ENCODE data around the gene RASGEF1B.
"Not testable (repeated sequence)": the region's sequence is repeated elsewhere in the genome, so short reads cannot be mapped to it uniquely, and the experiment has no call there.

The RASGEF1B gene

GRCh38 chr4:81432825-81433224 is 38.9 kb downstream of the RASGEF1B start:
- DNase-seq (ENCODE audit: low read depth, low spot score), result no peak

GRCh38 chr4:81431971-81432370 is 39.7 kb downstream of the RASGEF1B start:
- no peak for DNase-seq (ENCODE audit: low read depth, low spot score)

GRCh38 chr4:81429607-81430006 is 42.1 kb downstream of the RASGEF1B start:
- DNase-seq (ENCODE audit: low read depth, low spot score), result no peak

GRCh38 chr4:81429031-81429430 is 42.7 kb downstream of the RASGEF1B start:
- DNase-seq (ENCODE audit: low read depth, low spot score), result no peak

GRCh38 chr4:81428002-81428401 is 43.7 kb downstream of the RASGEF1B start:
- no peak for DNase-seq (ENCODE audit: low read depth, low spot score)

- DNase-seq (ENCODE audit: low read depth, low spot score), result no peak
Measured at GRCh38 chr4:81427344-81427821, 44.3 kb downstream of the RASGEF1B start.

GRCh38 chr4:81426770-81427289 is 44.9 kb downstream of the RASGEF1B start:
- DNase-seq (ENCODE audit: low read depth, low spot score), result no peak

- no peak for DNase-seq (ENCODE audit: low read depth, low spot score)
Measured at GRCh38 chr4:81424816-81425755, 46.6 kb downstream of the RASGEF1B start.

- no peak for DNase-seq (ENCODE audit: low read depth, low spot score)
Measured at GRCh38 chr4:81424336-81424735, 47.4 kb downstream of the RASGEF1B start.

GRCh38 chr4:81422595-81422994 is 49.1 kb downstream of the RASGEF1B start:
- no peak for DNase-seq (ENCODE audit: low read depth, low spot score)

GRCh38 chr4:81421346-81422218 is 50.1 kb downstream of the RASGEF1B start:
- no peak for DNase-seq (ENCODE audit: low read depth, low spot score)

GRCh38 chr4:81418572-81418971 is 53.1 kb downstream of the RASGEF1B start:
- no peak for DNase-seq (ENCODE audit: low read depth, low spot score)

GRCh38 chr4:81412946-81413495 is 58.7 kb downstream of the RASGEF1B start:
- no peak for DNase-seq (ENCODE audit: low read depth, low spot score)

GRCh38 chr4:81410680-81411079 is 61.0 kb downstream of the RASGEF1B start:
- no peak for DNase-seq (ENCODE audit: low read depth, low spot score)

- no peak for DNase-seq (ENCODE audit: low read depth, low spot score)
Measured at GRCh38 chr4:81409836-81410235, 61.9 kb downstream of the RASGEF1B start.

GRCh38 chr4:81408341-81408740 is 63.4 kb downstream of the RASGEF1B start:
- DNase-seq (ENCODE audit: low read depth, low spot score), result no peak

GRCh38 chr4:81407726-81408125 is 64.0 kb downstream of the RASGEF1B start:
- no peak for DNase-seq (ENCODE audit: low read depth, low spot score)

- DNase-seq (ENCODE audit: low read depth, low spot score), result not testable (repeated sequence)
Measured at GRCh38 chr4:81406481-81406880, 65.2 kb downstream of the RASGEF1B start.

- DNase-seq (ENCODE audit: low read depth, low spot score), result peak; percentile 57
Measured at GRCh38 chr4:81405900-81406401, 65.8 kb downstream of the RASGEF1B start.

- no peak for DNase-seq (ENCODE audit: low read depth, low spot score)
Measured at GRCh38 chr4:81404741-81405140, 67.0 kb downstream of the RASGEF1B start.

GRCh38 chr4:81404294-81404693 is 67.4 kb downstream of the RASGEF1B start:
- no peak for DNase-seq (ENCODE audit: low read depth, low spot score)
